ENCODE measurements around the gene ROGDI. TPM values are rescaled to one million over a fixed set of nuclear protein-coding genes. Genes with fewer than 3 reads are reported as not detected.

ROGDI gene
- total and polyA plus RNA-seq, 2 of the 13 experiments (the other 11 are each of a cell fraction or from before 2014, with no cell fraction given): 19.2 to 42.1 TPM

DNA sequence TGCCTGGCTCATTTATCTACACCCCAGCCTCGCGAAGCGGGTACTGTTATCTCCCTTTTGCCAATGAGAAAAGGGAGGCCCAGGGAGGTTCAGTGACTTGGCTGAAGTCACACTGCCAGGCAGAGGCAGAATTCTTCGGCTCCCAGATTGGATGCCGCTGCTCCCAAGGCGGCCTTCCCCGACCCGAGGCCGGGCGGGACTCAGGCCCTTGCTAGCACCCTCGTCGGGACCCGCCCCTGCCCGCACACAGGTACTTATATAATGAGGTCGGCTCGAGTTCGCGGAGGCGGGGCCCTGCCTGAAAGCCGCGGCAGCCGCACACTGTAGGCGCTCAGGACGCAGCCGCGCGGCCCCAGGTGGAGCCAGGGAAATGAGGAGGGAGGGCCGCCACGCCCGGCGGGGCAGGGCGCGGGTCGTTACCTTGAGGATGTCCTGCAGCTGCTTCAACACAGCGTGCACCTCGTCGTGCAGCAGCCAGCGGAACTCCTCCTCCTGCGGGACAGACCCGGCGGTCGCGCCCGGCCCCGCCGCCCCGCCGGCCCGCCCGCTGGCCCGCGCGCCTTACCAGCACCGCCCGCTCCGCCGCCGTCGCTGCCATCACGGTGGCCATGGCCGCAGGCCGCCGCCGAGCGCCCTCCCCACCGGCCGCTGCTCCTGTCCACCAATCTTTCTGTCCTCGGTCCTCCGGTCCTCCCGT is at the start of gene ROGDI (continued):
- TF ChIP-seq, protein P1, sequence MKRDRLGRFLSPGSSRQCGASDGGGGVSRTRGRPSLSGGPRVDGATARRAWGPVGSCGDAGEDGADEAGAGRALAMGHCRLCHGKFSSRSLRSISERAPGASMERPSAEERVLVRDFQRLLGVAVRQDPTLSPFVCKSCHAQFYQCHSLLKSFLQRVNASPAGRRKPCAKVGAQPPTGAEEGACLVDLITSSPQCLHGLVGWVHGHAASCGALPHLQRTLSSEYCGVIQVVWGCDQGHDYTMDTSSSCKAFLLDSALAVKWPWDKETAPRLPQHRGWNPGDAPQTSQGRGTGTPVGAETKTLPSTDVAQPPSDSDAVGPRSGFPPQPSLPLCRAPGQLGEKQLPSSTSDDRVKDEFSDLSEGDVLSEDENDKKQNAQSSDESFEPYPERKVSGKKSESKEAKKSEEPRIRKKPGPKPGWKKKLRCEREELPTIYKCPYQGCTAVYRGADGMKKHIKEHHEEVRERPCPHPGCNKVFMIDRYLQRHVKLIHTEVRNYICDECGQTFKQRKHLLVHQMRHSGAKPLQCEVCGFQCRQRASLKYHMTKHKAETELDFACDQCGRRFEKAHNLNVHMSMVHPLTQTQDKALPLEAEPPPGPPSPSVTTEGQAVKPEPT (CRISPR knock-in tag; IDR thresholded peaks at IDR 0.05; ENCODE audit: low read depth): no peak
- TF ChIP-seq, protein P2, sequence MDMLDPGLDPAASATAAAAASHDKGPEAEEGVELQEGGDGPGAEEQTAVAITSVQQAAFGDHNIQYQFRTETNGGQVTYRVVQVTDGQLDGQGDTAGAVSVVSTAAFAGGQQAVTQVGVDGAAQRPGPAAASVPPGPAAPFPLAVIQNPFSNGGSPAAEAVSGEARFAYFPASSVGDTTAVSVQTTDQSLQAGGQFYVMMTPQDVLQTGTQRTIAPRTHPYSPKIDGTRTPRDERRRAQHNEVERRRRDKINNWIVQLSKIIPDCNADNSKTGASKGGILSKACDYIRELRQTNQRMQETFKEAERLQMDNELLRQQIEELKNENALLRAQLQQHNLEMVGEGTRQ (IDR thresholded peaks at IDR 0.05; ENCODE audit: low read depth, low read length): no peak
- TF ChIP-seq, protein P2 (CRISPR knock-in tag; IDR thresholded peaks at IDR 0.05; ENCODE audit: borderline replicate concordance): no peak
- TF ChIP-seq NR1H2 (CRISPR knock-in tag; IDR thresholded peaks at IDR 0.05; ENCODE audit: borderline replicate concordance, low read depth): no peak
- TF ChIP-seq, protein P3, sequence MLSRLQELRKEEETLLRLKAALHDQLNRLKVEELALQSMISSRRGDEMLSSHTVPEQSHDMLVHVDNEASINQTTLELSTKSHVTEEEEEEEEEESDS (CRISPR knock-in tag; IDR thresholded peaks at IDR 0.05; ENCODE audit: borderline replicate concordance): no peak
- TF ChIP-seq ETV5 (CRISPR knock-in tag; IDR thresholded peaks at IDR 0.05; ENCODE audit: borderline replicate concordance): peak; percentile 24; the same call in 1 of the 2 replicates
- no peak for TF ChIP-seq FOXP1 (IDR thresholded peaks at IDR 0.05)
- TF ChIP-seq FOXP1 (CRISPR knock-in tag; IDR thresholded peaks at IDR 0.05): no peak
- TF ChIP-seq, protein P4, sequence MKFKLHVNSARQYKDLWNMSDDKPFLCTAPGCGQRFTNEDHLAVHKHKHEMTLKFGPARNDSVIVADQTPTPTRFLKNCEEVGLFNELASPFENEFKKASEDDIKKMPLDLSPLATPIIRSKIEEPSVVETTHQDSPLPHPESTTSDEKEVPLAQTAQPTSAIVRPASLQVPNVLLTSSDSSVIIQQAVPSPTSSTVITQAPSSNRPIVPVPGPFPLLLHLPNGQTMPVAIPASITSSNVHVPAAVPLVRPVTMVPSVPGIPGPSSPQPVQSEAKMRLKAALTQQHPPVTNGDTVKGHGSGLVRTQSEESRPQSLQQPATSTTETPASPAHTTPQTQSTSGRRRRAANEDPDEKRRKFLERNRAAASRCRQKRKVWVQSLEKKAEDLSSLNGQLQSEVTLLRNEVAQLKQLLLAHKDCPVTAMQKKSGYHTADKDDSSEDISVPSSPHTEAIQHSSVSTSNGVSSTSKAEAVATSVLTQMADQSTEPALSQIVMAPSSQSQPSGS (CRISPR knock-in tag; IDR thresholded peaks at IDR 0.05): no peak
- TF ChIP-seq, protein P5, sequence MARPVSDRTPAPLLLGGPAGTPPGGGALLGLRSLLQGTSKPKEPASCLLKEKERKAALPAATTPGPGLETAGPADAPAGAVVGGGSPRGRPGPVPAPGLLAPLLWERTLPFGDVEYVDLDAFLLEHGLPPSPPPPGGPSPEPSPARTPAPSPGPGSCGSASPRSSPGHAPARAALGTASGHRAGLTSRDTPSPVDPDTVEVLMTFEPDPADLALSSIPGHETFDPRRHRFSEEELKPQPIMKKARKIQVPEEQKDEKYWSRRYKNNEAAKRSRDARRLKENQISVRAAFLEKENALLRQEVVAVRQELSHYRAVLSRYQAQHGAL (CRISPR knock-in tag; IDR thresholded peaks at IDR 0.05; ENCODE audit: not compliant biosample characterization): no peak
- TF ChIP-seq, protein P6, sequence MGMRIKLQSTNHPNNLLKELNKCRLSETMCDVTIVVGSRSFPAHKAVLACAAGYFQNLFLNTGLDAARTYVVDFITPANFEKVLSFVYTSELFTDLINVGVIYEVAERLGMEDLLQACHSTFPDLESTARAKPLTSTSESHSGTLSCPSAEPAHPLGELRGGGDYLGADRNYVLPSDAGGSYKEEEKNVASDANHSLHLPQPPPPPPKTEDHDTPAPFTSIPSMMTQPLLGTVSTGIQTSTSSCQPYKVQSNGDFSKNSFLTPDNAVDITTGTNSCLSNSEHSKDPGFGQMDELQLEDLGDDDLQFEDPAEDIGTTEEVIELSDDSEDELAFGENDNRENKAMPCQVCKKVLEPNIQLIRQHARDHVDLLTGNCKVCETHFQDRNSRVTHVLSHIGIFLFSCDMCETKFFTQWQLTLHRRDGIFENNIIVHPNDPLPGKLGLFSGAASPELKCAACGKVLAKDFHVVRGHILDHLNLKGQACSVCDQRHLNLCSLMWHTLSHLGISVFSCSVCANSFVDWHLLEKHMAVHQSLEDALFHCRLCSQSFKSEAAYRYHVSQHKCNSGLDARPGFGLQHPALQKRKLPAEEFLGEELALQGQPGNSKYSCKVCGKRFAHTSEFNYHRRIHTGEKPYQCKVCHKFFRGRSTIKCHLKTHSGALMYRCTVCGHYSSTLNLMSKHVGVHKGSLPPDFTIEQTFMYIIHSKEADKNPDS (CRISPR knock-in tag; IDR thresholded peaks at IDR 0.05): no peak
- no peak for TF ChIP-seq SP1 (IDR thresholded peaks at IDR 0.05)
- TF ChIP-seq SP1 (CRISPR knock-in tag; IDR thresholded peaks at IDR 0.05): no peak
- no peak for TF ChIP-seq RORA (CRISPR knock-in tag; IDR thresholded peaks at IDR 0.05)
- TF ChIP-seq U2AF1 (optimal IDR thresholded peaks at IDR 0.05; ENCODE audit: low read depth, low read length): no peak
- peak; percentile 44; the same call in 1 of the 2 replicates for TF ChIP-seq ZNF777 (CRISPR knock-in tag; IDR thresholded peaks at IDR 0.05)
- TF ChIP-seq, protein P7, sequence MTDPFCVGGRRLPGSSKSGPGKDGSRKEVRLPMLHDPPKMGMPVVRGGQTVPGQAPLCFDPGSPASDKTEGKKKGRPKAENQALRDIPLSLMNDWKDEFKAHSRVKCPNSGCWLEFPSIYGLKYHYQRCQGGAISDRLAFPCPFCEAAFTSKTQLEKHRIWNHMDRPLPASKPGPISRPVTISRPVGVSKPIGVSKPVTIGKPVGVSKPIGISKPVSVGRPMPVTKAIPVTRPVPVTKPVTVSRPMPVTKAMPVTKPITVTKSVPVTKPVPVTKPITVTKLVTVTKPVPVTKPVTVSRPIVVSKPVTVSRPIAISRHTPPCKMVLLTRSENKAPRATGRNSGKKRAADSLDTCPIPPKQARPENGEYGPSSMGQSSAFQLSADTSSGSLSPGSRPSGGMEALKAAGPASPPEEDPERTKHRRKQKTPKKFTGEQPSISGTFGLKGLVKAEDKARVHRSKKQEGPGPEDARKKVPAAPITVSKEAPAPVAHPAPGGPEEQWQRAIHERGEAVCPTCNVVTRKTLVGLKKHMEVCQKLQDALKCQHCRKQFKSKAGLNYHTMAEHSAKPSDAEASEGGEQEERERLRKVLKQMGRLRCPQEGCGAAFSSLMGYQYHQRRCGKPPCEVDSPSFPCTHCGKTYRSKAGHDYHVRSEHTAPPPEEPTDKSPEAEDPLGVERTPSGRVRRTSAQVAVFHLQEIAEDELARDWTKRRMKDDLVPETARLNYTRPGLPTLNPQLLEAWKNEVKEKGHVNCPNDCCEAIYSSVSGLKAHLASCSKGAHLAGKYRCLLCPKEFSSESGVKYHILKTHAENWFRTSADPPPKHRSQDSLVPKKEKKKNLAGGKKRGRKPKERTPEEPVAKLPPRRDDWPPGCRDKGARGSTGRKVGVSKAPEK (CRISPR knock-in tag; IDR thresholded peaks at IDR 0.05; ENCODE audit: borderline replicate concordance): no peak
- TF ChIP-seq YEATS4 (CRISPR knock-in tag; IDR thresholded peaks at IDR 0.05; ENCODE audit: borderline replicate concordance): peak; percentile 54; the same call in 1 of the 2 replicates
